H1 (cell line): ENCODE data around the gene PLEKHN1. TPM values are rescaled to one million over a fixed set of nuclear protein-coding genes. Genes with fewer than 3 reads are reported as not detected.

Source experiments
- CTCF ChIA-PET: fragments of 300-600 bp; sonication (Branson Sonifier 250); formaldehyde crosslinking; loops from one replicate; lab custom pipeline; 2021; ENCODE audit not compliant: partially characterized antibody; lab: Charles Lee
- POLR2A ChIA-PET: fragments of 300-600 bp; sonication (Branson Sonifier 250); formaldehyde crosslinking; loops from one replicate; lab custom pipeline; 2021; ENCODE audit warnings: inconsistent platforms; ENCODE audit not compliant: partially characterized antibody; lab: Charles Lee
- DNase-seq, 2 experiments: peaks; one replicate each; pipeline versions ENCODE4 v3.0.0 to v3.0.0-alpha.2; 2010 to 2022; ENCODE audit warnings: low spot score in 2 of 2, low read depth in 1 of 2, mixed read lengths in 1 of 2
- FAIRE-seq: peaks from 2 replicates; lab custom pipeline; 2011; peaks lifted over from hg19 to GRCh38; lab: Jason Lieb, UNC
- H2AFZ ChIP-seq: 2 replicates; pipeline ENCODE4 v1.8.1; 2012; ENCODE audit warnings: low read length, inconsistent platforms
- H2AK5ac ChIP-seq: 2 replicates; pipeline ENCODE4 v1.6.1; 2013; ENCODE audit warnings: low read depth, low read length
- H2BK120ac ChIP-seq: replicated peaks from 2 replicates; pipeline ENCODE3; 2013; ENCODE audit warnings: low read depth, low read length, inconsistent platforms
- H2BK12ac ChIP-seq: 2 replicates; pipeline ENCODE4 v1.6.1; 2013; ENCODE audit warnings: low read depth, low read length
- H2BK15ac ChIP-seq: 2 replicates; pipeline ENCODE4 v1.6.1; 2013; ENCODE audit warnings: low read length
- H2BK20ac ChIP-seq: 2 replicates; pipeline ENCODE4 v1.6.1; 2013; ENCODE audit warnings: low read length
- H2BK5ac ChIP-seq: 2 replicates; pipeline ENCODE4 v1.6.1; 2013; ENCODE audit warnings: low read depth, low read length
- H3K14ac ChIP-seq: 2 replicates; pipeline ENCODE4 v1.6.1; 2013; ENCODE audit warnings: inconsistent platforms; ENCODE audit not compliant: insufficient read length
- H3K18ac ChIP-seq: 2 replicates; pipeline ENCODE4 v1.6.1; 2013; ENCODE audit warnings: low read length; ENCODE audit errors: extremely low read depth
- H3K23ac ChIP-seq: 2 replicates; pipeline ENCODE4 v1.6.1; 2013; ENCODE audit warnings: inconsistent platforms; ENCODE audit not compliant: insufficient read length
- H3K23me2 ChIP-seq: 2 replicates; pipeline ENCODE4 v1.6.1; 2013; ENCODE audit warnings: low read depth, low read length
- H3K27ac ChIP-seq: 2 replicates; pipeline ENCODE4 v1.6.1; 2011; ENCODE audit warnings: low read depth, low read length, inconsistent platforms
- H3K27me3 ChIP-seq, 4 experiments: replicated peaks in 1 of 4; 1 replicate in 1 of 4; 2 replicates in 3 of 4; pipeline versions ENCODE4 v1.6.1 to v1.8.1; 2011 to 2013; ENCODE audit warnings: low read length in 3 of 4, mild to moderate bottlenecking in 3 of 4, inconsistent platforms in 2 of 4, mixed read lengths in 2 of 4, moderate library complexity in 1 of 4; ENCODE audit not compliant: control insufficient read depth in 3 of 4, insufficient read depth in 3 of 4; ENCODE audit errors: extremely low read depth in 1 of 4
- H3K36me3 ChIP-seq, 4 experiments: 2 replicates each; pipeline versions ENCODE4 v1.6.1 to v1.8.1; 2011 to 2013; ENCODE audit warnings: mild to moderate bottlenecking in 4 of 4, low read length in 3 of 4, moderate library complexity in 2 of 4, control low read depth in 1 of 4, inconsistent platforms in 1 of 4; ENCODE audit not compliant: insufficient read depth in 4 of 4, control insufficient read depth in 2 of 4
- H3K4ac ChIP-seq: replicated peaks from 2 replicates; pipeline ENCODE3; 2013; ENCODE audit warnings: low read length, low read depth, mixed read lengths, inconsistent platforms; ENCODE audit not compliant: insufficient read length
- H3K4me1 ChIP-seq, 4 experiments: replicated peaks in 1 of 4; 1 replicate in 1 of 4; 2 replicates in 3 of 4; pipeline versions ENCODE4 v1.6.1 to v1.8.1; 2011 to 2013; ENCODE audit warnings: low read length in 3 of 4, inconsistent platforms in 2 of 4, mixed read lengths in 1 of 4; ENCODE audit not compliant: insufficient read depth in 4 of 4, control insufficient read depth in 3 of 4
- H3K4me2 ChIP-seq, 2 experiments: 2 replicates each; pipeline versions ENCODE4 v1.6.1 to v1.8.1; 2011 to 2013; ENCODE audit warnings: low read depth in 2 of 2, low read length in 2 of 2, control low read depth in 1 of 2, inconsistent platforms in 1 of 2, mild to moderate bottlenecking in 1 of 2; ENCODE audit not compliant: insufficient read depth in 1 of 2
- H3K4me3 ChIP-seq, 4 experiments: fragments of 200-600, 300-600 bp in 1 of 4; sonication (generic), shearing (Covaris generic), sonication (Bioruptor Twin) in 1 of 4; 2 replicates each; pipeline versions ENCODE4 v1.5.1 to v1.8.1; 2011 to 2016; ENCODE audit warnings: low read length in 4 of 4, low read depth in 3 of 4, control low read depth in 2 of 4, inconsistent platforms in 2 of 4, mild to moderate bottlenecking in 2 of 4, mixed read lengths in 1 of 4, moderate library complexity in 1 of 4; ENCODE audit not compliant: insufficient read depth in 2 of 4; ENCODE audit errors: extremely low read depth in 1 of 4
- H3K56ac ChIP-seq: replicated peaks from 2 replicates; pipeline ENCODE3; 2013; ENCODE audit warnings: low read depth, mild to moderate bottlenecking, mixed read lengths, low read length, inconsistent platforms; ENCODE audit not compliant: insufficient read length
- H3K79me1 ChIP-seq: 2 replicates; pipeline ENCODE4 v1.6.1; 2013; ENCODE audit warnings: low read depth, low read length, control low read depth
- H3K79me2 ChIP-seq, 2 experiments: 2 replicates each; pipeline versions ENCODE4 v1.6.1 to v1.8.1; 2012 to 2013; ENCODE audit warnings: low read length in 2 of 2, mild to moderate bottlenecking in 2 of 2, inconsistent platforms in 1 of 2; ENCODE audit not compliant: insufficient read depth in 2 of 2, control insufficient read depth in 1 of 2
- H3K9ac ChIP-seq, 4 experiments: replicated peaks in 1 of 4; 1 replicate in 1 of 4; 2 replicates in 3 of 4; pipeline versions ENCODE4 v1.6.1 to v1.8.1; 2011 to 2013; ENCODE audit warnings: low read depth in 3 of 4, low read length in 3 of 4, control low read depth in 2 of 4, mild to moderate bottlenecking in 2 of 4, moderate library complexity in 2 of 4, inconsistent platforms in 1 of 4; ENCODE audit errors: extremely low read depth in 1 of 4
- H3K9me3 ChIP-seq, 2 experiments: 2 replicates each; pipeline versions ENCODE4 v1.6.1 to v1.8.1; 2012 to 2013; ENCODE audit warnings: mild to moderate bottlenecking in 2 of 2, moderate library complexity in 2 of 2, control low read depth in 1 of 2, inconsistent platforms in 1 of 2, low read depth in 1 of 2, low read length in 1 of 2, mixed read lengths in 1 of 2; ENCODE audit not compliant: insufficient read depth in 2 of 2
- H4K20me1 ChIP-seq, 2 experiments: replicated peaks in 1 of 2; 2 replicates each; pipeline versions ENCODE3 to v1.8.1; 2011 to 2013; ENCODE audit warnings: inconsistent platforms in 2 of 2, low read length in 2 of 2, mild to moderate bottlenecking in 1 of 2; ENCODE audit not compliant: insufficient read depth in 2 of 2, control insufficient read depth in 1 of 2
- H4K5ac ChIP-seq: 2 replicates; pipeline ENCODE4 v1.6.1; 2013; ENCODE audit warnings: low read length, low read depth, mixed read lengths, inconsistent platforms; ENCODE audit not compliant: insufficient read length
- H4K8ac ChIP-seq: 2 replicates; pipeline ENCODE4 v1.8.0; 2013; ENCODE audit warnings: mild to moderate bottlenecking, moderate library complexity, low read length, inconsistent platforms; ENCODE audit not compliant: insufficient read depth; ENCODE audit errors: extremely low read depth
- H4K91ac ChIP-seq: replicated peaks from 2 replicates; pipeline ENCODE3; 2013; ENCODE audit warnings: low read length, mixed read lengths, inconsistent platforms; ENCODE audit not compliant: insufficient read length
- KDM1A ChIP-seq: fragments of 200-600, 300-600 bp; sonication (generic); IDR thresholded peaks from 2 replicates; pipeline ENCODE4 v1.7.1; 2016; ENCODE audit warnings: mild to moderate bottlenecking, low read length, borderline replicate concordance
- WGBS, 2 experiments: shearing (Covaris generic) in 1 of 2; methylation state at CpG; one replicate each; pipeline versions ENCODE4 v1.1.6 to v1.1.7; 2013 to 2015; ENCODE audit warnings: low lambda C conversion rate in 2 of 2, mixed read lengths in 2 of 2, inconsistent platforms in 1 of 2, low coverage in 1 of 2, missing lambda C conversion rate in 1 of 2; ENCODE audit not compliant: insufficient replicate concordance in 2 of 2, insufficient coverage in 1 of 2, insufficient read length in 1 of 2; ENCODE audit errors: extremely low coverage in 1 of 2, missing lambda C conversion rate in 1 of 2; 5-methylcytosine and 5-hydroxymethylcytosine counted together
- polyA plus RNA-seq, 7 experiments: library from polyadenylated mRNA; depleted of rRNA in 3 of 7; stranded (reverse) in 5 of 7; unstranded in 2 of 7; fragments of >200 nt in 5 of 7; fragments of 200-250 nt in 2 of 7; gene quantifications; 1 replicate in 5 of 7; 2 replicates in 1 of 7; 4 replicates in 1 of 7; pipeline versions ENCODE4 v1.2.1 to v1.2.3, GENCODE V29; 2011 to 2013; ENCODE audit warnings: missing spikeins in 2 of 7, mixed read lengths in 2 of 7
- total RNA-seq: library from RNA; stranded (reverse); fragmentation: NEBNext Ultra II Directional; extraction: Animal tissue kit (Norgen Biotek cat#: 25700); gene quantifications from 2 replicates; pipeline ENCODE4 v1.2.1, GENCODE V29; 2021

The PLEKHN1 gene
- total and polyA plus RNA-seq, 2 of the 8 experiments (the other 6 are each of a cell fraction or from before 2014, with no cell fraction given): 0.39 to 1.5 TPM

GRCh38 chr1:918353-918752, 47.9 kb upstream of the PLEKHN1 start:
- Histone ChIP-seq H3K79me1 (no peaks in the 10 kb centered on the region), H2BK20ac (no peak overlapping the region), H4K5ac (no peak overlapping the region), H2AFZ (no peak overlapping the region), H3K4me2 (no peak overlapping the region), H3K9ac (no peak overlapping the region), H4K91ac (no peak overlapping the region), H3K14ac (no peak overlapping the region), H3K79me2 (no peaks in the 10 kb centered on the region), H3K27me3 (peaks cover 37 to 94% (median 80%) of the 10 kb centered on the region in 4 experiments), H3K9me3 (no peaks in the 10 kb centered on the region; a peak in 1 of 4 replicates), H3K18ac (no peak overlapping the region), H2BK15ac (0 out of 2 replicates have a peak overlapping the region, but pooled peaks have one; percentile 29), H3K23ac (no peak overlapping the region), H3K56ac (no peak overlapping the region), H3K23me2 (no peaks in the 10 kb centered on the region), H3K36me3 (no peaks in the 10 kb centered on the region), H2BK120ac (no peak overlapping the region), H2AK5ac (0 out of 2 replicates have a peak overlapping the region, but pooled peaks have one; percentile 39), H4K8ac (no peak overlapping the region), H3K27ac (no peak overlapping the region), H2BK12ac (no peak overlapping the region), H3K4me3 (no peak overlapping the region), H3K4ac (no peak overlapping the region), H2BK5ac (no peak overlapping the region), H4K20me1 (peaks cover 12 to 25% of the 10 kb centered on the region in 2 experiments), H3K4me1 (peaks cover 0 to 17% (median 14%) of the 10 kb centered on the region in 4 experiments; a peak in 6 of 7 replicates)
- ChIA-PET CTCF (interaction anchor here (0.6 to 3.0 kb wide), 3 partner anchors 13 to 281 kb away, joined by 3 to 20 read pairs (median 3); no protein-coding TSS in a partner anchor), POLR2A (interaction anchor here (0.9 to 2.0 kb wide), 3 partner anchors 11 to 73 kb away, joined by 3 to 10 read pairs (median 4); no protein-coding TSS in a partner anchor)
- FAIRE-seq (no peak), DNase-seq (no peak)
- 88% methylated on average over 12 of the region's 15 CpGs; no CpG with 5 or more reads in 1 of the 2 experiments for WGBS, 2 experiments
- TF ChIP-seq KDM1A: no peak
